ENCODE data around the gene LDB2. TPM values are rescaled to one million over a fixed set of nuclear protein-coding genes. Genes with fewer than 3 reads are reported as not detected.

The LDB2 gene
- polyA plus RNA-seq, 3 donors = not detected

- Mint-ChIP-seq H3K9me3 (peaks cover 0 to 4% (median 1%) of the 10 kb centered on the region in 7 donors), H3K36me3 (no peaks in the 10 kb centered on the region), H3K27me3 (ENCODE audit: low read depth in 3 of 3) (peaks cover 1 to 4% (median 2%) of the 10 kb centered on the region in 3 donors), H3K4me1 (no peaks in the 10 kb centered on the region), H3K27ac (no peak overlapping the region), H3K4me3 (no peak overlapping the region)
- 95% methylated on average over 3 of the region's 4 CpGs for WGBS (ENCODE audit: insufficient coverage)
- no peaks in the 10 kb centered on the region for H3K9me3 ChIP-seq (replicated peaks in 1 of 2; ENCODE audit: control insufficient read depth in 1 of 2, insufficient read depth in 1 of 2, low read length in 2 of 2)
- H3K79me2 ChIP-seq (ENCODE audit: insufficient read depth, low read length) = no peaks in the 10 kb centered on the region
- no peak overlapping the region for H3K9ac ChIP-seq (ENCODE audit: insufficient read depth, low read length, poor library complexity, severe bottlenecking)
- no peaks in the 10 kb centered on the region for H3K27me3 ChIP-seq (ENCODE audit: control insufficient read depth in 2 of 2, insufficient read depth in 2 of 2, low read length in 2 of 2)
- no peak overlapping the region for H3K27ac ChIP-seq (ENCODE audit: low read depth in 1 of 2, low read length in 2 of 2)
- intact Hi-C loops (cut with micrococcal nuclease) = no loop called here
- H3K4me2 ChIP-seq (replicated peaks; ENCODE audit: extremely low read depth, low read length, poor library complexity, severe bottlenecking) = no peak overlapping the region
- H2AFZ ChIP-seq (ENCODE audit: insufficient read depth, low read depth, low read length, poor library complexity, severe bottlenecking) = no peak overlapping the region
- H3K36me3 ChIP-seq (replicated peaks in 1 of 2; ENCODE audit: control insufficient read depth in 1 of 2, insufficient read depth in 2 of 2, low read length in 2 of 2) = no peaks in the 10 kb centered on the region
- TF ChIP-seq, protein P1, sequence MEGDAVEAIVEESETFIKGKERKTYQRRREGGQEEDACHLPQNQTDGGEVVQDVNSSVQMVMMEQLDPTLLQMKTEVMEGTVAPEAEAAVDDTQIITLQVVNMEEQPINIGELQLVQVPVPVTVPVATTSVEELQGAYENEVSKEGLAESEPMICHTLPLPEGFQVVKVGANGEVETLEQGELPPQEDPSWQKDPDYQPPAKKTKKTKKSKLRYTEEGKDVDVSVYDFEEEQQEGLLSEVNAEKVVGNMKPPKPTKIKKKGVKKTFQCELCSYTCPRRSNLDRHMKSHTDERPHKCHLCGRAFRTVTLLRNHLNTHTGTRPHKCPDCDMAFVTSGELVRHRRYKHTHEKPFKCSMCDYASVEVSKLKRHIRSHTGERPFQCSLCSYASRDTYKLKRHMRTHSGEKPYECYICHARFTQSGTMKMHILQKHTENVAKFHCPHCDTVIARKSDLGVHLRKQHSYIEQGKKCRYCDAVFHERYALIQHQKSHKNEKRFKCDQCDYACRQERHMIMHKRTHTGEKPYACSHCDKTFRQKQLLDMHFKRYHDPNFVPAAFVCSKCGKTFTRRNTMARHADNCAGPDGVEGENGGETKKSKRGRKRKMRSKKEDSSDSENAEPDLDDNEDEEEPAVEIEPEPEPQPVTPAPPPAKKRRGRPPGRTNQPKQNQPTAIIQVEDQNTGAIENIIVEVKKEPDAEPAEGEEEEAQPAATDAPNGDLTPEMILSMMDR (IDR thresholded peaks at IDR 0.05) = no peak
- no peak overlapping the region for H3K4me3 ChIP-seq (replicated peaks in 1 of 3; ENCODE audit: low read depth in 2 of 3, low read length in 3 of 3)
- DNase-seq = no peak
- H3K4me1 ChIP-seq (ENCODE audit: control insufficient read depth in 1 of 2, insufficient read depth in 2 of 2, low read length in 2 of 2) = no peaks in the 10 kb centered on the region
- no peaks in the 10 kb centered on the region for H4K20me1 ChIP-seq (ENCODE audit: insufficient read depth, low read length)
These were observed 325.2 kb downstream of the LDB2 start for GRCh38 chr4:16573206-16573605.

DNA sequence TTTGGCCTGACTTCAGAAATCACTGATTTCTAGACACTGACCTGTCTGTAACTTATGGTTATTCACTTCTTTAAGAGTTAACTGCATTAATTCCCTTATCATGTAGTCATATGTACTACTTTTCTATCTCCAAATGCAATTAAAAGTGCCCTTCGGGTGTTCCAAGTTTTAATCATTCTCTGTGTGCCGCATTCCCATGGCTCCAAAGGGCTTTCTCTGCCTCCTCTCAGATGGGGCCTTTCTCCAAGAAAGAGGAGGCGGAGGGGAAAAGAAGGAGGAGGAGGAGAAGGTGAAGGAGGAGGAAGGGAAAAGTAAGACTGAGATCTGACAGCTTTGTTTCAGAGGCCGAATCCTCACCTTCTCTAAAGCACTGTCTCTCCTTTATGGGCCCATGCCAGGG lies 325.8 kb downstream of the LDB2 start:
- Histone ChIP-seq H3K27me3 (ENCODE audit: control insufficient read depth in 2 of 2, insufficient read depth in 2 of 2, low read length in 2 of 2) (no peaks in the 10 kb centered on the region), H3K79me2 (ENCODE audit: insufficient read depth, low read length) (no peaks in the 10 kb centered on the region), H2AFZ (ENCODE audit: insufficient read depth, low read depth, low read length, poor library complexity, severe bottlenecking) (no peak overlapping the region), H4K20me1 (ENCODE audit: insufficient read depth, low read length) (no peaks in the 10 kb centered on the region), H3K9ac (ENCODE audit: insufficient read depth, low read length, poor library complexity, severe bottlenecking) (no peak overlapping the region), H3K4me2 (replicated peaks; ENCODE audit: extremely low read depth, low read length, poor library complexity, severe bottlenecking) (no peak overlapping the region), H3K36me3 (replicated peaks in 1 of 2; ENCODE audit: control insufficient read depth in 1 of 2, insufficient read depth in 2 of 2, low read length in 2 of 2) (no peaks in the 10 kb centered on the region), H3K27ac (ENCODE audit: low read depth in 1 of 2, low read length in 2 of 2) (no peak overlapping the region), H3K4me3 (replicated peaks in 1 of 3; ENCODE audit: low read depth in 2 of 3, low read length in 3 of 3) (no peak overlapping the region), H3K4me1 (ENCODE audit: control insufficient read depth in 1 of 2, insufficient read depth in 2 of 2, low read length in 2 of 2) (no peaks in the 10 kb centered on the region), H3K9me3 (replicated peaks in 1 of 2; ENCODE audit: control insufficient read depth in 1 of 2, insufficient read depth in 1 of 2, low read length in 2 of 2) (no peaks in the 10 kb centered on the region)
- TF ChIP-seq, protein P1 (IDR thresholded peaks at IDR 0.05) = no peak
- no peak overlapping the region for H3K27ac Mint-ChIP-seq
- H3K9me3 Mint-ChIP-seq = peaks cover 0 to 4% (median 1%) of the 10 kb centered on the region in 7 donors
- no peaks in the 10 kb centered on the region for H3K36me3 Mint-ChIP-seq
- WGBS (ENCODE audit: insufficient coverage) = no CpG with 5 or more reads among the region's 4 CpGs
- no peak overlapping the region for H3K4me3 Mint-ChIP-seq
- peaks cover 1 to 2% (median 2%) of the 10 kb centered on the region in 3 donors for H3K27me3 Mint-ChIP-seq (ENCODE audit: low read depth in 3 of 3)
- intact Hi-C loops (cut with micrococcal nuclease) = no loop called here
- no peak for DNase-seq
- no peaks in the 10 kb centered on the region for H3K4me1 Mint-ChIP-seq

Measured in CD14-positive monocyte (primary cell).